NT2/D1 (cell line): Measurements from ENCODE around the gene WNT3A.

ENCODE experiments used
- DNase-seq: peaks from one replicate; pipeline ENCODE4 v3.0.0-alpha.2; 2011; ENCODE audit warnings: low read depth, low spot score
- H3K27me3 ChIP-seq: 2 replicates; pipeline ENCODE4 v1.6.0; 2011; ENCODE audit warnings: mild to moderate bottlenecking; ENCODE audit not compliant: insufficient read length, insufficient read depth
- H3K36me3 ChIP-seq: 2 replicates; pipeline ENCODE4 v1.6.1; 2011; ENCODE audit warnings: mild to moderate bottlenecking, low read length, mixed read lengths; ENCODE audit not compliant: insufficient read depth, insufficient read length
- H3K4me1 ChIP-seq: 2 replicates; pipeline ENCODE4 v1.5.1; 2011; ENCODE audit not compliant: insufficient read depth, insufficient read length
- H3K4me3 ChIP-seq: 2 replicates; pipeline ENCODE4 v1.5.1; 2011; ENCODE audit warnings: low read depth; ENCODE audit not compliant: insufficient read length
- H3K9ac ChIP-seq: 2 replicates; pipeline ENCODE4 v1.6.0; 2011; ENCODE audit warnings: low read depth; ENCODE audit not compliant: insufficient read length
- H3K9me3 ChIP-seq: 2 replicates; pipeline ENCODE4 v1.5.1; 2011; ENCODE audit warnings: mild to moderate bottlenecking, low read length; ENCODE audit not compliant: insufficient read depth
- SUZ12 ChIP-seq: IDR thresholded peaks from 2 replicates; pipeline ENCODE4 v1.6.1; 2011; ENCODE audit not compliant: insufficient read length, insufficient read depth; ENCODE audit errors: extremely low read depth
- YY1 ChIP-seq: IDR thresholded peaks from 2 replicates; pipeline ENCODE4 v1.6.1; 2011; ENCODE audit not compliant: insufficient read length, insufficient read depth
- ZNF274 ChIP-seq: IDR thresholded peaks from 2 replicates; pipeline ENCODE4 v1.6.1; 2011; ENCODE audit warnings: mild to moderate bottlenecking, low read depth, low read length

Gene WNT3A

DNA sequence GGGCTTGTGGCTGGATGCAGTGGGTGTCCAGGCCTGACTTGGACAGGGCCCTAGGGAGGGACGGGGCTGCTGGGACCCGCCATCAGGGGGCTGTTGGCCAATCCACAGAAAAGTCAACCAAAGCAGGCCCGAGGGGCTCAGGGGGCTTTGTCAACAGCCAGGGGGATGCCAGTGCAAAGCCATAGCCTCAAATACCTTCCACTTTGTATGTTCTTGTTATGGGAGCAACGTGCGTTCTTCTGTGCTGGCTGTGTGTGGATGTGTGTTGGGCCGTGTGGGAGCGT, 40.3 kb downstream of the WNT3A start:
- Histone ChIP-seq H3K36me3 (no peaks in the 10 kb centered on the region), H3K27me3 (peaks cover 5% of the 10 kb centered on the region), H3K4me3 (no peak overlapping the region), H3K9ac (no peak overlapping the region), H3K4me1 (peaks cover 36% of the 10 kb centered on the region), H3K9me3 (no peaks in the 10 kb centered on the region)
- no peak for DNase-seq
- TF ChIP-seq YY1 (no peak), ZNF274 (no peak), SUZ12 (no peak)

DNA sequence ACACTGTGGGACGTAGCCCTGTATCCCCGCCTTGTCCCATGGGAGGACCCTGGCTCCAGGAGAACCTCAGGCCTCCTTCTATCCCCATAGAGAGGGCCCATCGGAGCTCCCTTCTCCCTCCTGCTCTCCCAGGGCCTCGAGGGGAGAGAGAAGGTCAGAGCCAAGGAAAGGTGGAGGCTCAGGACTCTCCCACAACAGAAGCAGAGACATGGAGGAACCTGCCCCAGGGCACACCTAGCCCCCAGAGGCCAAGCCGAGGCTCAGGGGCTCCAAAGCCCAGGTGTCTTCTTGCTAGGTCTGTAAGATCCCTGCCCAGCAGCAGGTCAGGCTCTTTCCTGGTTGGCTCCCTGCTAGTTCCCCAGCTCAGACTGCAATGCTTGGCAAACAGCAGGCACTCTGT, 41.3 kb downstream of the WNT3A start:
- H3K36me3 ChIP-seq, result no peaks in the 10 kb centered on the region
- peaks cover 36% of the 10 kb centered on the region for H3K4me1 ChIP-seq
- H3K9me3 ChIP-seq, result no peaks in the 10 kb centered on the region
- no peak overlapping the region for H3K4me3 ChIP-seq
- TF ChIP-seq SUZ12 (no peak), YY1 (no peak), ZNF274 (no peak)
- H3K9ac ChIP-seq, result peak overlapping the region; percentile 34
- H3K27me3 ChIP-seq, result no peaks in the 10 kb centered on the region
- no peak for DNase-seq

DNA sequence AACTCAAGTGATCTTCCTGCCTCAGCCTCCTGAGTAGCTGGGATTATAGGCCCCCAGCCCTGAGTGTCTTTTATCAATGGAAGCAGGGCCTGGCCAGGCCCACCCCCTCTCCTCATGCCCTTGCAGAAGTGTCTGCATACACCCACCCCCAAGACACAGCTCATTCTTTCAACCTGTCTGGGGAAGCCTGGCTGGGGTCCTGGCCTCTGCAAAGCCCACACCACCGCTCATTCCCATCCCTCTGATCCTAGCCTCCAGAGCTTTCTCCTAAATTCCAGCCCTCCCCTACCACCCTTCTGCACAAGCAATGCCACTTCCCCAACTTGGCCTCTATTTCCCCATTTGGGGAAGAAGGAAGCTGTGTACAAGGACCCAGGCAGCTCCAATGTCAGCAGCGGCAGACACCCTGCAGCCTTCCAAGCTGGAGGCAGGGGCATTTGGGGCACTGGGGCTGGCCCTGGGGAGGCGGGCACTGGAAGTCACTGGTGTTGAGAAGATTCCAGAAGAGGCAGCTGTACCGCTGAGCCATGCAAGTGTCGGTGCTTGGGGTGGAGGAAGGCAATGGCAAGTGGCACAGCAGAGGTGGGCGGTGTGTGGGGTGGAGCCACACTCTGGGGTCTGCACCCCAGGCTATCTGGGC, 42.0 kb downstream of the WNT3A start:
- TF ChIP-seq ZNF274 (no peak), SUZ12 (no peak), YY1 (no peak)
- Histone ChIP-seq H3K27me3 (no peaks in the 10 kb centered on the region), H3K9me3 (no peaks in the 10 kb centered on the region), H3K4me1 (peaks cover 36% of the 10 kb centered on the region), H3K36me3 (no peaks in the 10 kb centered on the region), H3K9ac (no peak overlapping the region), H3K4me3 (no peak overlapping the region)
- DNase-seq, result no peak

DNA sequence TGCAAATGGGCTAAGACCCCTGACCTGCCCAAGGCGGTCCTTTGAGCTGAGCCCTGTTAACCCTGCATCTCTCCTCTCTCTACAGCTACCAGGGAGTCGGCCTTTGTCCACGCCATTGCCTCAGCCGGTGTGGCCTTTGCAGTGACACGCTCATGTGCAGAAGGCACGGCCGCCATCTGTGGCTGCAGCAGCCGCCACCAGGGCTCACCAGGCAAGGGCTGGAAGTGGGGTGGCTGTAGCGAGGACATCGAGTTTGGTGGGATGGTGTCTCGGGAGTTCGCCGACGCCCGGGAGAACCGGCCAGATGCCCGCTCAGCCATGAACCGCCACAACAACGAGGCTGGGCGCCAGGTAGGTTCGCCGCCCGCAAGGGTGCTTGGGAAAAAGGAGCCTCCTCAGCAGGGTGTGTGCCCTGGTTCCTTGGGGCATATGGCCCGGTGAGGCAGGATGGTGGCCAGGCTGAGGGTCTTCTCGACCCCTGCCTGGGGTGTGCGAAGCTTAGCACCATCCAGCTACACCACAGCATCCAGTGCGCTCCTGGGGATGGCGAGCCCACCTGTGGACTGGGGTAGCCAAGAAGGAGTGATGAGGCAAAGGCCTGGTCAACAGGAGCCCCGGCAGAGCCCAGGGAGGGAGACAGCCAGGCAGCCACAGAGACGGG, 43.9 kb downstream of the WNT3A start:
- Histone ChIP-seq H3K9ac (no peak overlapping the region), H3K4me3 (no peak overlapping the region), H3K27me3 (peaks cover 4% of the 10 kb centered on the region), H3K36me3 (no peaks in the 10 kb centered on the region), H3K9me3 (no peaks in the 10 kb centered on the region), H3K4me1 (peaks cover 24% of the 10 kb centered on the region)
- TF ChIP-seq SUZ12 (no peak), YY1 (no peak), ZNF274 (no peak)
- no peak for DNase-seq

DNA sequence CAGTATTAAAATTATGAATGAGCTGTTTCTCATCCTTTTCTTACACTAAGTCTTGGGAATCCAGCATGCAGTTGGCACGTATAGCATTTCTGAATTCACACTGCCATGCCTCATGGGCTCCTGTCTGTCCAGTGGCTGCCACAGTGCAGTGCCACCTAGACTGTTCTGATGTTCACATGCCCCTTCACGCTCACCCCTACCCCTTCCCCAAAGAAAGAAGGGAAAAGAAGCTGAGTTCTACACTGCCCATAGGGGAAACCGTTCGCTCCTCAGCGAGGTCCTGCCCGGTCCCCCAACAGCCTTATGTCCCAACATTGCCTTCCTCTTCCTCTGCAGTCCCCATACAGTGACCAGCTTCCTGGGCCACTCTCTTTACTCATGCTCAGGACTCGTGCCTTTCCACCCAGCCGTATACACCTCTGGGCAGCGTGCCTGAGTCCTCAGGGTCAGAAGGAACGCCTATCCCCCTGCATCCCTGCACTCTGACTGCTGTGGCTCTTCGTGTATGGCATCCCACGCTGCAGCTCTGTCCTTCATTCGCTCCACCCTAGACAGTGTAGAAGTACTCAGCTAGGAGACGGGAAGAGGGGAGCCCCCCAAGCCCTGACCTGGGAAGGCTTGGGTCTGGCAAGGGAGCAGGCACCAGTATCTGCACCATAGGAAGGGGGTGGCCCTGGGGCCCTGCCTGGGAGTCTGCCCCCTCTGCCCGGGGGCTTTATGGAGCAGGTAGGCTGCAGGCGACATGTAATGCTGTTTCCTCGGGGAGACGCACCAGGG, 51.6 kb downstream of the WNT3A start:
- H3K4me1 ChIP-seq, result peaks cover 7% of the 10 kb centered on the region
- H3K27me3 ChIP-seq, result peaks cover 29% of the 10 kb centered on the region
- DNase-seq, result no peak
- TF ChIP-seq YY1 (no peak), ZNF274 (no peak), SUZ12 (no peak)
- H3K9me3 ChIP-seq, result peaks cover 13% of the 10 kb centered on the region; the same call in 1 of the 2 replicates
- H3K9ac ChIP-seq, result no peak overlapping the region
- no peak overlapping the region for H3K4me3 ChIP-seq
- no peaks in the 10 kb centered on the region for H3K36me3 ChIP-seq

DNA sequence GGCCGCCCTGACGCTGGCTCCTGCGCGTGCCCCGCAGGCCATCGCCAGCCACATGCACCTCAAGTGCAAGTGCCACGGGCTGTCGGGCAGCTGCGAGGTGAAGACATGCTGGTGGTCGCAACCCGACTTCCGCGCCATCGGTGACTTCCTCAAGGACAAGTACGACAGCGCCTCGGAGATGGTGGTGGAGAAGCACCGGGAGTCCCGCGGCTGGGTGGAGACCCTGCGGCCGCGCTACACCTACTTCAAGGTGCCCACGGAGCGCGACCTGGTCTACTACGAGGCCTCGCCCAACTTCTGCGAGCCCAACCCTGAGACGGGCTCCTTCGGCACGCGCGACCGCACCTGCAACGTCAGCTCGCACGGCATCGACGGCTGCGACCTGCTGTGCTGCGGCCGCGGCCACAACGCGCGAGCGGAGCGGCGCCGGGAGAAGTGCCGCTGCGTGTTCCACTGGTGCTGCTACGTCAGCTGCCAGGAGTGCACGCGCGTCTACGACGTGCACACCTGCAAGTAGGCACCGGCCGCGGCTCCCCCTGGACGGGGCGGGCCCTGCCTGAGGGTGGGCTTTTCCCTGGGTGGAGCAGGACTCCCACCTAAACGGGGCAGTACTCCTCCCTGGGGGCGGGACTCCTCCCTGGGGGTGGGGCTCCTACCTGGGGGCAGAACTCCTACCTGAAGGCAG, 52.3 kb downstream of the WNT3A start:
- no peak for TF ChIP-seq SUZ12
- no peak for TF ChIP-seq ZNF274
- no peak for TF ChIP-seq YY1
- H3K9me3 ChIP-seq, result peaks cover 13% of the 10 kb centered on the region; the same call in 1 of the 2 replicates
- H3K4me1 ChIP-seq, result peaks cover 14% of the 10 kb centered on the region
- no peak overlapping the region for H3K9ac ChIP-seq
- peaks cover 29% of the 10 kb centered on the region for H3K27me3 ChIP-seq
- no peak for DNase-seq
- H3K36me3 ChIP-seq, result no peaks in the 10 kb centered on the region
- H3K4me3 ChIP-seq, result no peak overlapping the region
